Esophagus squamous epithelium (tissue), 4 donors: ENCODE data around the gene USP46.

Source experiments
- CTCF ChIP-seq, 6 experiments: fragments of 450-650 bp in 4 of 6; fragments of 200-600 bp in 2 of 6; sonication (generic) in 2 of 6; IDR thresholded peaks; one replicate each; pipeline ENCODE4 v1.5.1; 2016 to 2019; ENCODE audit warnings: antibody characterized with exemption in 6 of 6, mild to moderate bottlenecking in 4 of 6, moderate library complexity in 4 of 6
- POLR2A ChIP-seq, 4 donors: fragments of 450-650 bp; IDR thresholded peaks; one replicate each; pipeline ENCODE4 v1.6.1; 2017; ENCODE audit warnings: antibody characterized with exemption in 4 of 4, mild to moderate bottlenecking in 4 of 4, moderate library complexity in 3 of 4

GRCh38 chr4:52614241-52614640, 44.9 kb downstream of the USP46 start:
- TF ChIP-seq POLR2A (IDR thresholded peaks at IDR 0.05) (no peak), CTCF (IDR thresholded peaks at IDR 0.05) (no peak)
